Eye (tissue), 1 donor: ENCODE data around the gene ACSL1.
A peak's percentile ranks its signal among the peaks of the same experiment; 100 is the strongest.

ENCODE experiments used
- DNase-seq: peaks from one replicate; pipeline ENCODE4 v3.0.0-alpha.2; 2015

ACSL1 gene

GRCh38 chr4:184808713-184809050 is 17.1 kb downstream of the ACSL1 start:
- no peak for DNase-seq

GRCh38 chr4:184807797-184808712 is 17.7 kb downstream of the ACSL1 start:
- DNase-seq, result peak; percentile 68

GRCh38 chr4:184807256-184807655 is 18.5 kb downstream of the ACSL1 start:
- no peak for DNase-seq

- no peak for DNase-seq
Measured at GRCh38 chr4:184806711-184807110, 19.1 kb downstream of the ACSL1 start.

- no peak for DNase-seq
Measured at GRCh38 chr4:184806229-184806550, 19.6 kb downstream of the ACSL1 start.

GRCh38 chr4:184805462-184806228 is 20.1 kb downstream of the ACSL1 start:
- DNase-seq, result peak; percentile 43

- no peak for DNase-seq
Measured at GRCh38 chr4:184804621-184805020, 21.1 kb downstream of the ACSL1 start.

- DNase-seq, result no peak
Measured at GRCh38 chr4:184803874-184804273, 21.9 kb downstream of the ACSL1 start.

- no peak for DNase-seq
Measured at GRCh38 chr4:184803133-184803532, 22.6 kb downstream of the ACSL1 start.

GRCh38 chr4:184802697-184803015 is 23.1 kb downstream of the ACSL1 start:
- no peak for DNase-seq

- DNase-seq, result peak; percentile 47
Measured at GRCh38 chr4:184801781-184802696, 23.7 kb downstream of the ACSL1 start.

- DNase-seq, result no peak
Measured at GRCh38 chr4:184798504-184798903, 27.3 kb downstream of the ACSL1 start.

- no peak for DNase-seq
Measured at GRCh38 chr4:184796906-184797305, 28.9 kb downstream of the ACSL1 start.

- no peak for DNase-seq
Measured at GRCh38 chr4:184795214-184795844, 30.4 kb downstream of the ACSL1 start.

- DNase-seq, result no peak
Measured at GRCh38 chr4:184794470-184794869, 31.3 kb downstream of the ACSL1 start.

- DNase-seq, result no peak
Measured at GRCh38 chr4:184793735-184794355, 31.9 kb downstream of the ACSL1 start.

- no peak for DNase-seq
Measured at GRCh38 chr4:184792950-184793555, 32.7 kb downstream of the ACSL1 start.

GRCh38 chr4:184792334-184792733 is 33.4 kb downstream of the ACSL1 start:
- DNase-seq, result no peak

GRCh38 chr4:184790826-184791225 is 34.9 kb downstream of the ACSL1 start:
- no peak for DNase-seq

- no peak for DNase-seq
Measured at GRCh38 chr4:184787766-184788503, 37.8 kb downstream of the ACSL1 start.

- DNase-seq, result no peak
Measured at GRCh38 chr4:184785813-184786212, 40.0 kb downstream of the ACSL1 start.
